Neural progenitor cell (in vitro differentiated cells): ENCODE measurements around the gene ART5.
"Not testable (repeated sequence)": the region's sequence is repeated elsewhere in the genome, so short reads cannot be mapped to it uniquely, and the experiment has no call there.

ENCODE experiments used
- CTCF ChIP-seq: fragments of 200-600 bp; sonication (generic); IDR thresholded peaks from 2 replicates; pipeline ENCODE4 v1.5.1; 2017; ENCODE audit warnings: antibody characterized with exemption, mild to moderate bottlenecking
- EZH2 ChIP-seq: fragments of 200-600 bp; sonication (generic); IDR thresholded peaks from 2 replicates; pipeline ENCODE4 v1.6.1; 2017; ENCODE audit warnings: antibody characterized with exemption, mild to moderate bottlenecking, moderate library complexity
- EZH2phosphoT487 ChIP-seq: fragments of 200-600 bp; sonication (generic); IDR thresholded peaks from 2 replicates; pipeline ENCODE4 v1.6.1; 2017; ENCODE audit warnings: antibody characterized with exemption

- TF ChIP-seq CTCF, EZH2, EZH2phosphoT487: not testable (repeated sequence)
Measured at GRCh38 chr11:3597743-3598142, 44.0 kb downstream of the ART5 start.
